HEK293T (cell line): ENCODE data around the gene HDHD5.
A peak's percentile ranks its signal among the peaks of the same experiment; 100 is the strongest.

Experiments used
- CTCF ChIA-PET: fragments of 350-600 bp; formaldehyde crosslinking; extraction: SDS; loops from one replicate; lab custom pipeline; 2021; ENCODE audit warnings: antibody characterized with exemption, inconsistent platforms; lab: Yijun Ruan, JAX
- POLR2A ChIA-PET: fragments of 350-600 bp; formaldehyde crosslinking; extraction: SDS; loops from one replicate; lab custom pipeline; 2020; ENCODE audit warnings: antibody characterized with exemption, inconsistent platforms; lab: Yijun Ruan, JAX
- DNase-seq: peaks from one replicate; pipeline ENCODE4 v3.0.0; 2012; ENCODE audit warnings: mixed read lengths; ENCODE audit errors: extremely low spot score
- ARNT ChIP-seq: fragments of 450-650 bp; IDR thresholded peaks from 2 replicates; pipeline ENCODE4 v1.6.1; 2017; ENCODE audit warnings: mild to moderate bottlenecking
- BHLHE40 ChIP-seq: fragments of 450-650 bp; IDR thresholded peaks from 2 replicates; pipeline ENCODE4 v1.6.1; 2016; ENCODE audit warnings: mild to moderate bottlenecking, moderate library complexity, borderline replicate concordance
- CTBP1 ChIP-seq: fragments of 450-650 bp; IDR thresholded peaks from 2 replicates; pipeline ENCODE4 v1.6.1; 2016; ENCODE audit warnings: borderline replicate concordance
- ELF4 ChIP-seq: fragments of 450-650 bp; IDR thresholded peaks from 2 replicates; pipeline ENCODE4 v1.6.1; 2017; ENCODE audit warnings: antibody characterized with exemption
- FOXA1 ChIP-seq: fragments of 450-650 bp; IDR thresholded peaks from 2 replicates; pipeline ENCODE4 v1.6.1; 2016; ENCODE audit warnings: mild to moderate bottlenecking
- FOXK2 ChIP-seq: fragments of 450-650 bp; IDR thresholded peaks from 2 replicates; pipeline ENCODE4 v1.6.1; 2016; ENCODE audit warnings: mild to moderate bottlenecking
- FOXM1 ChIP-seq: fragments of 450-650 bp; IDR thresholded peaks from 2 replicates; pipeline ENCODE4 v1.6.1; 2017; ENCODE audit warnings: mild to moderate bottlenecking, borderline replicate concordance
- HDGF ChIP-seq: fragments of 450-650 bp; IDR thresholded peaks from 2 replicates; pipeline ENCODE4 v1.6.1; 2017; ENCODE audit warnings: antibody characterized with exemption, borderline replicate concordance
- L3MBTL2 ChIP-seq: fragments of 450-650 bp; conservative IDR thresholded peaks from 2 replicates; pipeline ENCODE4 v1.6.1; 2016; ENCODE audit warnings: mild to moderate bottlenecking
- LEF1 ChIP-seq: fragments of 450-650 bp; IDR thresholded peaks from 2 replicates; pipeline ENCODE4 v1.6.1; 2017; ENCODE audit warnings: mild to moderate bottlenecking, borderline replicate concordance
- NFRKB ChIP-seq: fragments of 450-650 bp; IDR thresholded peaks from 2 replicates; pipeline ENCODE4 v1.6.1; 2016; ENCODE audit warnings: mild to moderate bottlenecking, moderate library complexity
- SP1 ChIP-seq: fragments of 450-650 bp; IDR thresholded peaks from 2 replicates; pipeline ENCODE4 v1.6.1; 2017
- SUZ12 ChIP-seq: fragments of 450-650 bp; IDR thresholded peaks from 2 replicates; pipeline ENCODE4 v1.6.1; 2016; ENCODE audit warnings: mild to moderate bottlenecking
- TARDBP ChIP-seq: fragments of 450-650 bp; IDR thresholded peaks from 2 replicates; pipeline ENCODE4 v1.6.1; 2016
- ZNF384 ChIP-seq: fragments of 450-650 bp; IDR thresholded peaks from 2 replicates; pipeline ENCODE4 v1.6.1; 2016
- TF ChIP-seq, protein P1 (sequence below): fragments of 450-650 bp; IDR thresholded peaks from 2 replicates; pipeline ENCODE4 v1.6.1; 2016

HDHD5 gene

DNA sequence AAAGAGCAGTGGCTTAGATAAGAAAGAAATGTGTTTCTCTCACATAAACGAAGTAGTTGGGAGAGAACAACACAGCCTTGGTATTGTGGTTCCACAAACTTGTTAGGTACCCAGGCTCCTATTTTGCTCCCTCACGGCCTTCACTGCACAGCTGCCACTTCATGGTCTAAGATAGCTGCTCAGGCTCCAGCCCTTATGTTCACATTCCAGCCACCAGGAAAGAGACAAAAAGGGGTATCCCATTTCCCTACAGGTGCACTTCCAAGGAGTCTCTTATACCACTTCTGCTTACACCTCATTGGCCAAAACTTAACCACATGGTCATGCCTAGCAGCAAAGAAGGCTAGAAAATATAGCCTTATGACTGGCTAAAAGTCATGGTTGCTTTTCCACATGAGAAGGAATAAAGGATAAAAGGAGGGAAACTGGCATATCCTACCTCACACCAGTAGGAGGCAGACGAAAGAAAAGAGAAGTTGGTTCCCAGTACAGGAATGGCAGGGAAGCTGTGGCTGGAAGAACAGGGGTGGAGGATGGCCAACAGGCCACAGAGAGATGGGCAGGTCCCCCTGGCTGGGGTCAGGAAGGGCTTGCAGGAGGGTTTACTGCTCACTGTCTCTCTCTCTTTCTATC, 5.4 kb upstream of the HDHD5 start:
- CTCF ChIA-PET, result interaction anchor here (0.6 to 1.6 kb wide), 2 partner anchors 11 to 43 kb away, joined by 3 to 4 read pairs; no protein-coding TSS in a partner anchor

DNA sequence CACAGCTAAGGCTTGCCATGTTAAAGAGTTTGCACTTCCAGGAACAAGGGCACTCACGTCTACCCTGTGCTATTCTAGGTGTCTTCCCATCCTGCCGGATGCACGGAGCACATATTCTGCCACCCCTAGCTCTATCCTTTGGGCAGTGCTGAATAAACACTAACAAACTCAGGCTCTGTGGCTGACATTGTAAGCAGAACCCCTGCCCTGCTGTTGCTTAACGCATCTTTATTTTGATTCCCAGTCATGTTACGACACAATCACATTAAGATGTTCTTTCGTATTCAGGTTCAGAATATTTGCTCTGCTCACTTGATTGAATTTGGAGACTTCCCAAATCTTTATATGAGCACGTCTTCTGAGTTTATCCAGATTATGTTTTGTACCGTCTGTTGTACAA, 3.7 kb upstream of the HDHD5 start:
- POLR2A ChIA-PET, result interaction anchor here (1.2 kb wide), 1 partner anchor 8 kb away, joined by 4 read pairs; no protein-coding TSS in a partner anchor
- no peak for DNase-seq
- CTCF ChIA-PET, result interaction anchor here (0.6 to 0.8 kb wide), 2 partner anchors 28 to 50 kb away, joined by 3 read pairs; no protein-coding TSS in a partner anchor
- TF ChIP-seq L3MBTL2, result no peak
- no peak for TF ChIP-seq FOXM1
- no peak for TF ChIP-seq SUZ12

More for the DNA sequence above, 5.4 kb upstream of the HDHD5 start:
- POLR2A ChIA-PET, result no interaction called here
- TF ChIP-seq FOXA1 (no peak), FOXM1 (no peak), CTBP1 (no peak), ELF4 (no peak), HDGF (no peak), LEF1 (no peak), TARDBP (no peak), NFRKB (no peak), ARNT (no peak), SUZ12 (no peak), SP1 (no peak), ZNF384 (no peak), FOXK2 (no peak), L3MBTL2 (no peak), BHLHE40 (no peak)
- TF ChIP-seq, protein P1, sequence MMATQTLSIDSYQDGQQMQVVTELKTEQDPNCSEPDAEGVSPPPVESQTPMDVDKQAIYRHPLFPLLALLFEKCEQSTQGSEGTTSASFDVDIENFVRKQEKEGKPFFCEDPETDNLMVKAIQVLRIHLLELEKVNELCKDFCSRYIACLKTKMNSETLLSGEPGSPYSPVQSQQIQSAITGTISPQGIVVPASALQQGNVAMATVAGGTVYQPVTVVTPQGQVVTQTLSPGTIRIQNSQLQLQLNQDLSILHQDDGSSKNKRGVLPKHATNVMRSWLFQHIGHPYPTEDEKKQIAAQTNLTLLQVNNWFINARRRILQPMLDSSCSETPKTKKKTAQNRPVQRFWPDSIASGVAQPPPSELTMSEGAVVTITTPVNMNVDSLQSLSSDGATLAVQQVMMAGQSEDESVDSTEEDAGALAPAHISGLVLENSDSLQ, result no peak
- peak; percentile 52 for DNase-seq

DNA sequence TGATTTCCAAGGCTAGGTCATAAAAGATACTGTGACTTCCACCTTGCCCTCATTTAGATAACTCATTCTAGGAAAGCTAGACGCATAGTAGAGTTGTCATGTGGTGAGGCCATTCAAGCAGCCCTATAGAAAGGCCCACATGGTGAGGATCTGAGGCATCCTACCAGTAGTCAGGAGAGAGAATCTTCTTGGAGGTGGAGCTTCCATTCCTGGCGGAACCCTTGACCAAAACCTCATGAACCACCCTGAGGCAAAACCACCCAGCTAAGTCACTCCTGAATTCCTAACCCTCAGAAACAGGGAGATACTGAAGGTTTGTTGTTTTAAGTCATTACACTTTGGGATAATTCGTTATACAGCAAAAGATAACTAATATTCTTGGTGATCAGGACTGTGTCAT, 2.9 kb upstream of the HDHD5 start:
- TF ChIP-seq LEF1, result no peak
- no peak for TF ChIP-seq L3MBTL2
- no peak for TF ChIP-seq FOXM1
- TF ChIP-seq ARNT, result no peak
- TF ChIP-seq ZNF384, result no peak
- TF ChIP-seq HDGF, result no peak
- no peak for TF ChIP-seq ELF4
- TF ChIP-seq, protein P1, result no peak
- TF ChIP-seq BHLHE40, result no peak
- TF ChIP-seq NFRKB, result no peak
- no peak for TF ChIP-seq SUZ12
- no peak for TF ChIP-seq SP1
- CTCF ChIA-PET, result interaction anchor here (5.8 kb wide), 1 partner anchor 10 kb away, joined by 38 read pairs; no protein-coding TSS in a partner anchor
- POLR2A ChIA-PET, result interaction anchor here (1.2 to 5.3 kb wide), 2 partner anchors 9 to 10 kb away, joined by 4 to 39 read pairs; no protein-coding TSS in a partner anchor
- DNase-seq, result no peak

DNA sequence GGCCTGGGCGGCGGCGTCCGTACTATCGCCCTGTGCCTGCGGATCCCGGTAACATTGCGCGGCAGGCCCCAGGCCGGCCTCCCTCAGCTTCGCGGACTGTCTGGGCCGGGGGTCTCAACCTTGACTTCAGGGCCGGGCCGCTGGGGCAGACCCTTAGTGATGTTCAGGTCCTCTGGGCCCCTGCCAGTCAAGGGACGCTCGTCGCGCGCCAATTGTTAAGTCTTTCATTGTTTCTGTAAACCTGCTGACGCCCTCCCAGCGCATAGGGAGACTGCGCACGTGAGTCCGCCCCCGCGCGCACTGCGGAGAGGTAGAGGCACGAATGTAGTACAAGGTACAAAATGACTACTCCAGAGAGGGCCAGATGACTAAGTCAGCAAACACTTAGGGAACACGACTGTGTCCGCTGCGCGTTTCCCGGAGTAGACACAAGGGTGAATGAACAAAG, 451 bp upstream of the HDHD5 start:
- peak; percentile 42 for DNase-seq
- ChIA-PET POLR2A (interaction anchor here (0.8 to 5.3 kb wide), 4 partner anchors 8 to 15 kb away, joined by 3 to 39 read pairs (median 3); no protein-coding TSS in a partner anchor), CTCF (interaction anchor here (1.1 to 5.8 kb wide), 2 partner anchors 9 to 12 kb away, joined by 3 to 38 read pairs; no protein-coding TSS in a partner anchor)
- no peak for TF ChIP-seq FOXA1
- peak; percentile 83 for TF ChIP-seq L3MBTL2

DNA sequence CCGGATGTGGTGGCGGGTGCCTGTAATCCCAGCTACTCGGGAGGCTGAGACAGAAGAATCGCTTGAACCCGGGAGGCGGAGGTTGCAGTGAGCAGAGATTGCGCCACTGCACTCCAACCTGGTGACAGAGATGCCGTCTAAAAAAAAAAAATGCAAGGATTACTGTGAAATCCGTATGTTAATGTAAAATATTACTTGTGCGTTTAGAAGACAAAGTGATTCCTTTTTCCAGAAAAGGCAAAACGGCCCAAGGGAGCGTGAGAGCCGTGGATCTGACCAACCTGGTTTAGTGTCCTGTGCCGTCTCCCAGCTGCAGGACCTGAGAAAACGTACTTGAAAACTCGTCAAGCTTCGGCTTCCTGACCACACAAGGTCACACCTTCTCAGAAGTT, 905 bp downstream of the HDHD5 start:
- ChIA-PET POLR2A (interaction anchor here (1.0 to 5.3 kb wide), 5 partner anchors 10 to 481 kb away, joined by 3 to 39 read pairs (median 3); partner anchors contain the start of gene BCL2L13), CTCF (interaction anchor here (0.5 to 5.8 kb wide), 2 partner anchors 14 to 344 kb away, joined by 6 to 38 read pairs; no protein-coding TSS in a partner anchor)
- no peak for DNase-seq
- TF ChIP-seq NFRKB, result no peak
- TF ChIP-seq SUZ12, result no peak
- no peak for TF ChIP-seq FOXK2
- no peak for TF ChIP-seq LEF1
- TF ChIP-seq BHLHE40, result no peak
- TF ChIP-seq CTBP1, result no peak
- TF ChIP-seq SP1, result no peak
- no peak for TF ChIP-seq TARDBP
- TF ChIP-seq HDGF, result no peak
- TF ChIP-seq, protein P1, result no peak
- no peak for TF ChIP-seq FOXM1
- TF ChIP-seq FOXA1, result no peak
- no peak for TF ChIP-seq L3MBTL2
- no peak for TF ChIP-seq ELF4
- no peak for TF ChIP-seq ZNF384
- TF ChIP-seq ARNT, result no peak

DNA sequence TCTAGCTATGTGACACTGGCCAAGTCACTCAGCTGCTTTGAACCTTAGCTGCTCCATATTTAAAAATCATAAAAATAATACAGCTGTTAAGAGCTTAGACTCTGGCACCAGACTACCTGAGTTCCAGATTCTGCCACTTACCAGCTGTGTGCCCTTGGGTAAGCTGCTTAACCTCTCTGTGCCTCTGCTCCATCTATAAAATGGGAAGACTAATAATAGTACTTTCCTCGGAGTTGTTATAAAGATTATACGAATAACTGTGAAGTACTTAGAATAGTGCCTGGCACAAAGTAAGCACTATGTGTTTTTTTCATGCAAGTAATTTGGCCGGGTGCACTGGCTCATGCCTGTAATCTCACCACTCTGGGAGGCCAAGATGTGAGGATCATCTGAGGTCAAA, 1.4 kb downstream of the HDHD5 start:
- ChIA-PET CTCF (interaction anchor here (0.5 to 5.8 kb wide), 2 partner anchors 14 to 344 kb away, joined by 6 to 38 read pairs; no protein-coding TSS in a partner anchor), POLR2A (interaction anchor here (1.2 to 5.3 kb wide), 4 partner anchors 10 to 481 kb away, joined by 3 to 39 read pairs (median 3); partner anchors contain the start of gene BCL2L13)
- DNase-seq, result no peak
- no peak for TF ChIP-seq L3MBTL2
- TF ChIP-seq CTBP1, result no peak
- no peak for TF ChIP-seq FOXM1
- no peak for TF ChIP-seq SUZ12
- TF ChIP-seq HDGF, result no peak
- no peak for TF ChIP-seq NFRKB
- no peak for TF ChIP-seq BHLHE40
- TF ChIP-seq FOXK2, result no peak
- TF ChIP-seq SP1, result no peak
- no peak for TF ChIP-seq FOXA1
- TF ChIP-seq TARDBP, result no peak
- no peak for TF ChIP-seq ZNF384
- TF ChIP-seq LEF1, result no peak
- TF ChIP-seq, protein P1, result no peak
